Astrocyte (in vitro differentiated cells and primary cell): ENCODE results near the gene PAK6. TPM values are rescaled to one million over a fixed set of nuclear protein-coding genes. Genes with fewer than 3 reads are reported as not detected.

Experiments used
- DNase-seq: peaks from one replicate; pipeline ENCODE4 v3.0.0-alpha.2; 2010; ENCODE audit warnings: low read depth
- FAIRE-seq: peaks from 2 replicates; lab custom pipeline; 2011; peaks lifted over from hg19 to GRCh38; lab: Jason Lieb, UNC
- H2AFZ ChIP-seq: 2 replicates; pipeline ENCODE4 v1.6.0; 2012; ENCODE audit warnings: low read depth, low read length, inconsistent platforms
- H3K27ac ChIP-seq: 2 replicates; pipeline ENCODE4 v1.5.1; 2011; ENCODE audit warnings: low read depth, low read length, inconsistent platforms
- H3K27me3 ChIP-seq: 2 replicates; pipeline ENCODE4 v1.6.0; 2011; ENCODE audit warnings: low read length, inconsistent platforms; ENCODE audit not compliant: insufficient read depth
- H3K36me3 ChIP-seq: 2 replicates; pipeline ENCODE4 v1.5.1; 2011; ENCODE audit warnings: low read length, inconsistent platforms; ENCODE audit not compliant: insufficient read depth
- H3K4me1 ChIP-seq: 2 replicates; pipeline ENCODE4 v1.5.1; 2011; ENCODE audit warnings: low read length, inconsistent platforms; ENCODE audit not compliant: insufficient read depth
- H3K4me2 ChIP-seq: 2 replicates; pipeline ENCODE4 v1.6.0; 2012; ENCODE audit warnings: low read length, inconsistent platforms
- H3K4me3 ChIP-seq: 2 replicates; pipeline ENCODE4 v1.5.1; 2011; ENCODE audit warnings: low read depth, mild to moderate bottlenecking, low read length, inconsistent platforms; ENCODE audit not compliant: insufficient read depth
- H3K79me2 ChIP-seq: 2 replicates; pipeline ENCODE4 v1.6.0; 2012; ENCODE audit warnings: mild to moderate bottlenecking, low read length, inconsistent platforms; ENCODE audit not compliant: insufficient read depth
- H3K9ac ChIP-seq: 2 replicates; pipeline ENCODE4 v1.6.0; 2012; ENCODE audit warnings: mild to moderate bottlenecking, low read length, inconsistent platforms
- H3K9me3 ChIP-seq: 2 replicates; pipeline ENCODE4 v1.5.1; 2012; ENCODE audit warnings: low read depth, mild to moderate bottlenecking, low read length, inconsistent platforms; ENCODE audit not compliant: insufficient read depth
- H4K20me1 ChIP-seq: 2 replicates; pipeline ENCODE4 v1.6.0; 2012; ENCODE audit warnings: low read length, inconsistent platforms; ENCODE audit not compliant: insufficient read depth
- H3K27ac Mint-ChIP-seq: one replicate; pipeline ENCODE4 v1.8.0; 2021; ENCODE audit warnings: mild to moderate bottlenecking, mixed read lengths; ENCODE audit not compliant: unreplicated experiment
- H3K27me3 Mint-ChIP-seq: one replicate; pipeline ENCODE4 v1.8.0; 2021; ENCODE audit warnings: low read depth, mixed read lengths; ENCODE audit not compliant: unreplicated experiment
- H3K36me3 Mint-ChIP-seq: one replicate; pipeline ENCODE4 v1.8.0; 2021; ENCODE audit warnings: low read depth, mixed read lengths; ENCODE audit not compliant: unreplicated experiment
- H3K4me1 Mint-ChIP-seq: one replicate; pipeline ENCODE4 v1.8.0; 2021; ENCODE audit warnings: low read depth, mixed read lengths; ENCODE audit not compliant: unreplicated experiment
- H3K4me3 Mint-ChIP-seq: one replicate; pipeline ENCODE4 v1.8.0; 2021; ENCODE audit warnings: mild to moderate bottlenecking, moderate library complexity, mixed read lengths; ENCODE audit not compliant: unreplicated experiment
- H3K9me3 Mint-ChIP-seq: one replicate; pipeline ENCODE4 v1.8.0; 2021; ENCODE audit warnings: mild to moderate bottlenecking, mixed read lengths; ENCODE audit not compliant: unreplicated experiment
- CTCF ChIP-seq: IDR thresholded peaks from 2 replicates; pipeline ENCODE4 v1.5.1; 2011; ENCODE audit warnings: low read depth, mild to moderate bottlenecking, inconsistent platforms, low read length, moderate library complexity; ENCODE audit not compliant: insufficient read depth
- EZH2 ChIP-seq: IDR thresholded peaks from 2 replicates; pipeline ENCODE4 v1.6.1; 2012; ENCODE audit warnings: mild to moderate bottlenecking, low read length, inconsistent platforms; ENCODE audit not compliant: insufficient read depth
- total RNA-seq: library from RNA; stranded (reverse); gene quantifications from 2 replicates; pipeline ENCODE4 v1.2.1, GENCODE V29; 2021

Gene PAK6
- total RNA-seq, 1 donor from 2014 or later: 1.1 TPM

GRCh38 chr15:40241269-40242212 is 2.7 kb downstream of the PAK6 start:
- Mint-ChIP-seq H3K4me1 (peaks cover 22% of the 10 kb centered on the region), H3K9me3 (peaks cover 4% of the 10 kb centered on the region), H3K4me3 (no peak overlapping the region), H3K36me3 (peaks cover 3% of the 10 kb centered on the region), H3K27ac (no peak overlapping the region), H3K27me3 (peaks cover 38% of the 10 kb centered on the region)
- Histone ChIP-seq H4K20me1 (peaks cover 5% of the 10 kb centered on the region), H2AFZ (no peak overlapping the region), H3K27me3 (peaks cover 3% of the 10 kb centered on the region), H3K36me3 (no peaks in the 10 kb centered on the region), H3K9ac (no peak overlapping the region), H3K4me3 (no peak overlapping the region), H3K79me2 (no peaks in the 10 kb centered on the region), H3K9me3 (no peaks in the 10 kb centered on the region), H3K4me1 (peaks cover 11% of the 10 kb centered on the region), H3K4me2 (no peak overlapping the region), H3K27ac (no peak overlapping the region)
- FAIRE-seq (no peak), DNase-seq (no peak)
- TF ChIP-seq EZH2: no peak
- no peak for TF ChIP-seq CTCF

GRCh38 chr15:40242213-40242599 is 3.3 kb downstream of the PAK6 start:
- H3K36me3 Mint-ChIP-seq: peaks cover 3% of the 10 kb centered on the region
- peaks cover 4% of the 10 kb centered on the region for H3K9me3 Mint-ChIP-seq
- peaks cover 43% of the 10 kb centered on the region for H3K27me3 Mint-ChIP-seq
- FAIRE-seq (no peak), DNase-seq (no peak)
- no peaks in the 10 kb centered on the region for H3K79me2 ChIP-seq
- no peak overlapping the region for H3K27ac ChIP-seq
- no peak overlapping the region for H2AFZ ChIP-seq
- no peak overlapping the region for H3K4me3 ChIP-seq
- TF ChIP-seq EZH2 (no peak), CTCF (no peak)
- peaks cover 5% of the 10 kb centered on the region for H4K20me1 ChIP-seq
- H3K4me2 ChIP-seq: no peak overlapping the region
- H3K4me1 ChIP-seq: peaks cover 11% of the 10 kb centered on the region
- no peak overlapping the region for H3K9ac ChIP-seq
- no peaks in the 10 kb centered on the region for H3K36me3 ChIP-seq
- H3K27ac Mint-ChIP-seq: no peak overlapping the region
- peaks cover 3% of the 10 kb centered on the region for H3K27me3 ChIP-seq
- H3K4me3 Mint-ChIP-seq: no peak overlapping the region
- H3K9me3 ChIP-seq: no peaks in the 10 kb centered on the region
- peaks cover 22% of the 10 kb centered on the region for H3K4me1 Mint-ChIP-seq

- Histone ChIP-seq H3K36me3 (no peaks in the 10 kb centered on the region), H2AFZ (no peak overlapping the region), H3K27ac (no peak overlapping the region), H4K20me1 (peaks cover 5% of the 10 kb centered on the region), H3K9ac (no peak overlapping the region), H3K4me1 (peaks cover 11% of the 10 kb centered on the region), H3K27me3 (peaks cover 3% of the 10 kb centered on the region), H3K4me2 (no peak overlapping the region), H3K4me3 (no peak overlapping the region), H3K9me3 (no peaks in the 10 kb centered on the region), H3K79me2 (no peaks in the 10 kb centered on the region)
- DNase-seq: no peak
- no peak for FAIRE-seq
- peaks cover 3% of the 10 kb centered on the region for H3K36me3 Mint-ChIP-seq
- H3K27ac Mint-ChIP-seq: peak overlapping the region; percentile 80
- H3K4me3 Mint-ChIP-seq: no peak overlapping the region
- peaks cover 4% of the 10 kb centered on the region for H3K9me3 Mint-ChIP-seq
- H3K27me3 Mint-ChIP-seq: peaks cover 43% of the 10 kb centered on the region
- peaks cover 22% of the 10 kb centered on the region for H3K4me1 Mint-ChIP-seq
- TF ChIP-seq EZH2: no peak
- TF ChIP-seq CTCF: no peak
Measured at GRCh38 chr15:40242601-40243000, 3.7 kb downstream of the PAK6 start.
